ENCODE results near the gene MAST4. TPM values are rescaled to one million over a fixed set of nuclear protein-coding genes. Genes with fewer than 3 reads are reported as not detected.

The MAST4 gene
- total RNA-seq, 2 donors from 2014 or later: 11.0 to 11.5 TPM

- H3K9me3 Mint-ChIP-seq: peaks cover 9% of the 10 kb centered on the region
- no peak overlapping the region for H3K4me3 Mint-ChIP-seq
- H3K27ac ChIP-seq (ENCODE audit: low read depth, low read length): no peak overlapping the region
- H3K4me1 ChIP-seq (ENCODE audit: control insufficient read depth, insufficient read depth, low read length): no peaks in the 10 kb centered on the region
- H3K9ac ChIP-seq (ENCODE audit: extremely low read depth, low read length, poor library complexity, severe bottlenecking): no peak overlapping the region
- no peak overlapping the region for H3K27ac Mint-ChIP-seq
- H3K36me3 ChIP-seq (ENCODE audit: control insufficient read depth, insufficient read depth, low read length): no peaks in the 10 kb centered on the region
- H3K9me3 ChIP-seq (ENCODE audit: control insufficient read depth, low read length): peaks cover 6% of the 10 kb centered on the region
- no peak for TF ChIP-seq CTCF (conservative IDR thresholded peaks at IDR 0.05)
- H3K4me1 Mint-ChIP-seq: no peaks in the 10 kb centered on the region
- no peaks in the 10 kb centered on the region for H3K27me3 ChIP-seq (ENCODE audit: control insufficient read depth, insufficient read depth, low read length, poor library complexity, severe bottlenecking)
- no peaks in the 10 kb centered on the region for H3K36me3 Mint-ChIP-seq (ENCODE audit: low read depth)
- H3K27me3 Mint-ChIP-seq (ENCODE audit: insufficient read depth): no peaks in the 10 kb centered on the region
- H3K4me3 ChIP-seq (ENCODE audit: low read length): no peak overlapping the region
- WGBS, 2 experiments (ENCODE audit: insufficient coverage in 1 of 2, insufficient read length in 1 of 2): 90 to 100% methylated on average over 1 to 2 of the region's 2 CpGs
- DNase-seq: no peak
These were observed 607.5 kb downstream of the MAST4 start for GRCh38 chr5:67203701-67204074.

DNA sequence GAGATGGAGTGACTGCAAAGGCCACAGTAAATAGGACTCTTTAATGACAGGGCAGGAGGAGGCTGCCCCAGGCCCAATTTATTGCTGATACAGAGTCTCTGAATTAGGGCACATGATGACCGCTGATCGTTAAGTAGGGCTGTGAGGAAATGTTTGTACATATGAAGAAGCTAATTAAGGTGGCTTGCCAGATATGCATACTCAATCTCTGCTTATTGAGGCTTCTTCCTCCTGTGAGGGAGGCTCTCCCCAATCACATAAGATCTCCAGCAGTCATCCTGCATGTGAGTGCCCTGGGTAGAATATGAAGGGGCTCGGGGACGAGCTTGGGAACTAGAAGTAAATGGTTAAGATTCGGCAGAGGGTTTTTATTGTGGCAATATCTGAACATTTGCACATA lies 608.6 kb downstream of the MAST4 start:
- H3K36me3 ChIP-seq (ENCODE audit: control insufficient read depth, insufficient read depth, low read length): no peaks in the 10 kb centered on the region
- DNase-seq: no peak

GRCh38 chr5:67205981-67206380 lies 609.8 kb downstream of the MAST4 start:
- no peak for DNase-seq
- Mint-ChIP-seq H3K9me3 (peaks cover 9% of the 10 kb centered on the region), H3K4me1 (no peaks in the 10 kb centered on the region), H3K27me3 (ENCODE audit: insufficient read depth) (no peaks in the 10 kb centered on the region), H3K36me3 (ENCODE audit: low read depth) (no peaks in the 10 kb centered on the region), H3K4me3 (no peak overlapping the region), H3K27ac (no peak overlapping the region)
- H3K27ac ChIP-seq (ENCODE audit: low read depth, low read length): no peak overlapping the region
- no peak overlapping the region for H3K9ac ChIP-seq (ENCODE audit: extremely low read depth, low read length, poor library complexity, severe bottlenecking)
- H3K36me3 ChIP-seq (ENCODE audit: control insufficient read depth, insufficient read depth, low read length): no peaks in the 10 kb centered on the region
- 89% methylated on average over 3 of the region's 3 CpGs; no CpG with 5 or more reads in 1 of the 2 experiments for WGBS, 2 experiments (ENCODE audit: insufficient coverage in 1 of 2, insufficient read length in 1 of 2)
- no peak overlapping the region for H3K4me3 ChIP-seq (ENCODE audit: low read length)
- TF ChIP-seq CTCF (conservative IDR thresholded peaks at IDR 0.05): no peak
- peaks cover 6% of the 10 kb centered on the region for H3K9me3 ChIP-seq (ENCODE audit: control insufficient read depth, low read length)
- H3K4me1 ChIP-seq (ENCODE audit: control insufficient read depth, insufficient read depth, low read length): no peaks in the 10 kb centered on the region
- H3K27me3 ChIP-seq (ENCODE audit: control insufficient read depth, insufficient read depth, low read length, poor library complexity, severe bottlenecking): no peaks in the 10 kb centered on the region

More for the DNA sequence above, 608.6 kb downstream of the MAST4 start:
- Mint-ChIP-seq H3K4me1 (no peaks in the 10 kb centered on the region), H3K27me3 (ENCODE audit: insufficient read depth) (no peaks in the 10 kb centered on the region), H3K27ac (no peak overlapping the region), H3K36me3 (ENCODE audit: low read depth) (no peaks in the 10 kb centered on the region), H3K4me3 (no peak overlapping the region), H3K9me3 (peaks cover 9% of the 10 kb centered on the region)
- H3K9me3 ChIP-seq (ENCODE audit: control insufficient read depth, low read length): peaks cover 6% of the 10 kb centered on the region
- no peaks in the 10 kb centered on the region for H3K4me1 ChIP-seq (ENCODE audit: control insufficient read depth, insufficient read depth, low read length)
- H3K27me3 ChIP-seq (ENCODE audit: control insufficient read depth, insufficient read depth, low read length, poor library complexity, severe bottlenecking): no peaks in the 10 kb centered on the region
- H3K27ac ChIP-seq (ENCODE audit: low read depth, low read length): no peak overlapping the region
- TF ChIP-seq CTCF (conservative IDR thresholded peaks at IDR 0.05): no peak
- WGBS, 2 experiments (ENCODE audit: insufficient coverage in 1 of 2, insufficient read length in 1 of 2): 71 to 86% methylated on average over 2 to 5 of the region's 5 CpGs
- H3K4me3 ChIP-seq (ENCODE audit: low read length): no peak overlapping the region
- no peak overlapping the region for H3K9ac ChIP-seq (ENCODE audit: extremely low read depth, low read length, poor library complexity, severe bottlenecking)

Data from endodermal cell (in vitro differentiated cells).